Transverse colon (tissue), 3 donors: Measurements from ENCODE around the gene CEACAM21.

ENCODE experiments used
- POLR2A ChIP-seq: fragments of 450-650 bp; IDR thresholded peaks from one replicate; pipeline ENCODE4 v1.6.1; 2016; ENCODE audit warnings: antibody characterized with exemption, mild to moderate bottlenecking, moderate library complexity
- POLR2AphosphoS5 ChIP-seq, 3 donors: sonication (generic); formaldehyde crosslinking; IDR thresholded peaks; one replicate each; pipeline ENCODE4 v1.6.1; 2016; ENCODE audit warnings: antibody characterized with exemption in 3 of 3

GRCh38 chr19:41599175-41599966, 23.4 kb downstream of the CEACAM21 start:
- TF ChIP-seq POLR2A (no peak), POLR2AphosphoS5 (IDR thresholded peaks at IDR 0.05) (no peak)
